K562 (cell line): ENCODE data around the gene HEMGN. TPM values are rescaled to one million over a fixed set of nuclear protein-coding genes. Genes with fewer than 3 reads are reported as not detected.

Experiments used
- CTCF ChIP-seq, 3 experiments: IDR thresholded peaks in 2 of 3; conservative IDR thresholded peaks in 1 of 3; 2 replicates each; pipeline ENCODE4 v1.5.1; 2011 to 2012; ENCODE audit warnings: low read length in 3 of 3, mild to moderate bottlenecking in 3 of 3, control low read depth in 2 of 3, improper control_type of control experiment in 1 of 3, inconsistent platforms in 1 of 3, low read depth in 1 of 3, mixed read lengths in 1 of 3, moderate library complexity in 1 of 3; ENCODE audit not compliant: insufficient read depth in 2 of 3
- HINFP ChIP-seq: fragments of 450-650 bp; conservative IDR thresholded peaks from 2 replicates; pipeline ENCODE4 v1.6.1; 2016; ENCODE audit warnings: missing genetic modification characterization, low read depth, mild to moderate bottlenecking, control low read depth, missing compliant biosample characterization
- JUNB ChIP-seq: fragments of 450-650 bp; formaldehyde crosslinking; conservative IDR thresholded peaks from 2 replicates; pipeline ENCODE4 v1.4.0; 2020; ENCODE audit warnings: mild to moderate bottlenecking
- MAX ChIP-seq: sonication (generic); formaldehyde crosslinking; IDR thresholded peaks from 2 replicates; pipeline ENCODE4 v1.9.0; 2022; ENCODE audit warnings: mild to moderate bottlenecking, missing genetic modification reagents
- PPARD ChIP-seq: fragments of 250-450 bp; sonication (Bioruptor Pico); IDR thresholded peaks from 2 replicates; pipeline ENCODE4 v1.8.0; 2022; ENCODE audit warnings: inconsistent platforms, mild to moderate bottlenecking, moderate library complexity
- REST ChIP-seq, 2 experiments: fragments of 450-650 bp; formaldehyde crosslinking in 1 of 2; IDR thresholded peaks; 2 replicates each; pipeline versions ENCODE4 v1.4.0 to v1.6.1; 2014 to 2020; ENCODE audit warnings: mild to moderate bottlenecking in 2 of 2, borderline replicate concordance in 1 of 2, low read depth in 1 of 2
- TAF9B ChIP-seq: fragments of 450-650 bp; IDR thresholded peaks from 2 replicates; pipeline ENCODE4 v1.6.1; 2018; ENCODE audit warnings: mild to moderate bottlenecking; ENCODE audit not compliant: partially characterized antibody
- TCF7 ChIP-seq: sonication (generic); IDR thresholded peaks from 2 replicates; pipeline ENCODE4 v1.6.1; 2016; ENCODE audit warnings: antibody characterized with exemption, borderline replicate concordance
- THAP7 ChIP-seq: fragments of 250-450 bp; sonication (Bioruptor Pico); IDR thresholded peaks from 2 replicates; pipeline ENCODE4 v1.5.0; 2021
- YY1 ChIP-seq, 3 experiments: IDR thresholded peaks; 2 replicates each; pipeline ENCODE4 v1.6.1; 2011; ENCODE audit warnings: low read length in 2 of 3, mild to moderate bottlenecking in 2 of 3, moderate library complexity in 2 of 3, borderline replicate concordance in 1 of 3, control low read depth in 1 of 3, low read depth in 1 of 3; ENCODE audit not compliant: insufficient read depth in 3 of 3, insufficient replicate concordance in 2 of 3, control insufficient read depth in 1 of 3, insufficient read length in 1 of 3; ENCODE audit errors: extremely low read depth in 1 of 3
- ZNF274 ChIP-seq: IDR thresholded peaks from 2 replicates; pipeline ENCODE4 v1.6.1; 2011; ENCODE audit warnings: low read depth, mild to moderate bottlenecking, low read length, moderate library complexity, borderline replicate concordance
- polyA plus RNA-seq, 8 experiments: library from polyadenylated mRNA; depleted of rRNA in 4 of 8; stranded (reverse) in 5 of 8; unstranded in 3 of 8; fragments of >200 nt; fragmentation: Nextera tagmentation in 2 of 8; fragmentation: Illumina TruSeq in 1 of 8; extraction: Ambion mirVana in 2 of 8; extraction: Trizol in 1 of 8; gene quantifications; 2 replicates each; pipeline versions ENCODE4 v1.2.1 to v1.2.3, GENCODE V29; 2011 to 2014; ENCODE audit warnings: inconsistent platforms in 1 of 8, missing spikeins in 1 of 8
- total RNA-seq, 7 experiments: library from RNA; depleted of rRNA in 6 of 7; stranded (reverse); fragments of >200 nt in 6 of 7; fragmentation: Illumina TruSeq in 2 of 7; extraction: Trizol in 2 of 7; gene quantifications; 2 replicates each; pipeline versions ENCODE4 v1.2.1 to v1.2.3, GENCODE V29; 2011 to 2021; ENCODE audit warnings: low replicate concordance in 1 of 7

HEMGN gene
- total and polyA plus RNA-seq, 9 of the 15 experiments (the other 6 are each of a cell fraction or from before 2014, with no cell fraction given) = 56.3 to 258 (median 137) TPM

- TF ChIP-seq REST (IDR thresholded peaks at IDR 0.05; ENCODE audit: borderline replicate concordance) = 0 out of 2 replicates have a peak, but pooled peaks have one; percentile 17
- no peak for TF ChIP-seq REST (CRISPR knock-in tag; IDR thresholded peaks at IDR 0.05; ENCODE audit: low read depth)
- peak; percentile 83 to 96 (median 85) for TF ChIP-seq CTCF (IDR thresholded peaks at IDR 0.05 in 2 of 3, conservative IDR thresholded peaks at IDR 0.05 in 1 of 3; ENCODE audit: insufficient read depth in 2 of 3, low read depth in 1 of 3, low read length in 3 of 3)
- peak in 1 of 3 experiments; percentile 41 for TF ChIP-seq YY1 (IDR thresholded peaks at IDR 0.05; ENCODE audit: borderline replicate concordance in 1 of 3, control insufficient read depth in 1 of 3, extremely low read depth in 1 of 3, insufficient read depth in 3 of 3, insufficient read length in 1 of 3, insufficient replicate concordance in 2 of 3, low read depth in 1 of 3, low read length in 2 of 3)
- TF ChIP-seq MAX (CRISPR knock-in tag) = 0 out of 2 replicates have a peak, but pooled peaks have one; percentile 29
- TF ChIP-seq TAF9B = no peak
- TF ChIP-seq ZNF274 = no peak
- TF ChIP-seq PPARD = no peak
- no peak for TF ChIP-seq TCF7
- no peak for TF ChIP-seq THAP7 (CRISPR knock-in tag)
- no peak for TF ChIP-seq JUNB
- TF ChIP-seq HINFP (tag) = no peak
Measured at GRCh38 chr9:97889941-97890887, 47.8 kb downstream of the HEMGN start (continued).
